Measurements from ENCODE around the gene CLCA1.

The CLCA1 gene, protein sequence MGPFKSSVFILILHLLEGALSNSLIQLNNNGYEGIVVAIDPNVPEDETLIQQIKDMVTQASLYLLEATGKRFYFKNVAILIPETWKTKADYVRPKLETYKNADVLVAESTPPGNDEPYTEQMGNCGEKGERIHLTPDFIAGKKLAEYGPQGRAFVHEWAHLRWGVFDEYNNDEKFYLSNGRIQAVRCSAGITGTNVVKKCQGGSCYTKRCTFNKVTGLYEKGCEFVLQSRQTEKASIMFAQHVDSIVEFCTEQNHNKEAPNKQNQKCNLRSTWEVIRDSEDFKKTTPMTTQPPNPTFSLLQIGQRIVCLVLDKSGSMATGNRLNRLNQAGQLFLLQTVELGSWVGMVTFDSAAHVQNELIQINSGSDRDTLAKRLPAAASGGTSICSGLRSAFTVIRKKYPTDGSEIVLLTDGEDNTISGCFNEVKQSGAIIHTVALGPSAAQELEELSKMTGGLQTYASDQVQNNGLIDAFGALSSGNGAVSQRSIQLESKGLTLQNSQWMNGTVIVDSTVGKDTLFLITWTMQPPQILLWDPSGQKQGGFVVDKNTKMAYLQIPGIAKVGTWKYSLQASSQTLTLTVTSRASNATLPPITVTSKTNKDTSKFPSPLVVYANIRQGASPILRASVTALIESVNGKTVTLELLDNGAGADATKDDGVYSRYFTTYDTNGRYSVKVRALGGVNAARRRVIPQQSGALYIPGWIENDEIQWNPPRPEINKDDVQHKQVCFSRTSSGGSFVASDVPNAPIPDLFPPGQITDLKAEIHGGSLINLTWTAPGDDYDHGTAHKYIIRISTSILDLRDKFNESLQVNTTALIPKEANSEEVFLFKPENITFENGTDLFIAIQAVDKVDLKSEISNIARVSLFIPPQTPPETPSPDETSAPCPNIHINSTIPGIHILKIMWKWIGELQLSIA

DNA sequence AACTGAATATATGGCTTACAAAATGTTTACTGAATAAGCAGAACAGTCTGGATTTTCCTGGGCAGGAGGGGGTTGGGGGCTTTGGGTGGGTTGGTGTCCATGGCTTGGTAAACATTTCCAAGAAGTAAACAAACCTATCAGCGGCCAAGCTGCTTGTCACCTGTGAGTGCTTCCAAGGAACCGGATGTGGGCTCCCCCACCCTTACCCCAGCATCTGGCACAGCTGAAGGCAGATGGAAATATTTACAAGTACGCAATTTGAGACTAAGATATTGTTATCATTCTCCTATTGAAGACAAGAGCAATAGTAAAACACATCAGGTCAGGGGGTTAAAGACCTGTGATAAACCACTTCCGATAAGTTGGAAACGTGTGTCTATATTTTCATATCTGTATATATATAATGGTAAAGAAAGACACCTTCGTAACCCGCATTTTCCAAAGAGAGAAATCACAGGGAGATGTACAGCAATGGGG, at the start of gene CLCA1:
Gene CLCA1, plus strand, starts transcription at position 427 of the 477 bp plus-strand sequence. Its CDS starts 45 bp downstream, at position 472.
- DNase-seq = no peak

DNA sequence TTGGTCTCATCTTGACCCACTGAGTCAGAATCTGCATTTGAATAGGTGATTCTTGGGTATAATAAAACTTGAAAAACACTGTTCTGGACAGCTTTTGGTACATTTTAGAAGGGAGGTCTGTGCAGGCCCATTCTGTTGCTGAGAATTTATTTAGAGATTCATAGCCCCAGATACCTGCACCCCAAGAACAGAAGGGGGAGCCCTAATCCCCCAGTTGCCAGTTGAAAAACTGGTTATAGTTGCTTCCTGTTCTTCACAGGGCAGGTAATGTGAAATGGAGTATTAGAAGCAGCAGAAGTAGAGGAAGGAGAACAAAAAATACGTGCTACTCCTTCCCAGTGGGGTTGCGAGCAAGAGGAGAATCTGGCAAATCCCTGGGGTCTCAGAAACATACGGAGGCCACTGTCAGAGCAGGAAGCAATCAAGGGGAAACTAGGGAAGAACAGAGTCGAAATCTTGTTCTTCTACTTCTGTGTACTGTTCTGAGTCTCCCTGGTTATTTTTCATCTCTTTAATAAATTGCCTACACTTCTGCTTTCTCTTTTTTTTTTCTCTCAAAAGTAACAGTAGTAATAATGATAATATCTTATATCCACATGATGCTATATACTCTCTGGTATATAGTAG, 49.3 kb upstream of the CLCA1 start:
- peak; percentile 45 for DNase-seq

DNA sequence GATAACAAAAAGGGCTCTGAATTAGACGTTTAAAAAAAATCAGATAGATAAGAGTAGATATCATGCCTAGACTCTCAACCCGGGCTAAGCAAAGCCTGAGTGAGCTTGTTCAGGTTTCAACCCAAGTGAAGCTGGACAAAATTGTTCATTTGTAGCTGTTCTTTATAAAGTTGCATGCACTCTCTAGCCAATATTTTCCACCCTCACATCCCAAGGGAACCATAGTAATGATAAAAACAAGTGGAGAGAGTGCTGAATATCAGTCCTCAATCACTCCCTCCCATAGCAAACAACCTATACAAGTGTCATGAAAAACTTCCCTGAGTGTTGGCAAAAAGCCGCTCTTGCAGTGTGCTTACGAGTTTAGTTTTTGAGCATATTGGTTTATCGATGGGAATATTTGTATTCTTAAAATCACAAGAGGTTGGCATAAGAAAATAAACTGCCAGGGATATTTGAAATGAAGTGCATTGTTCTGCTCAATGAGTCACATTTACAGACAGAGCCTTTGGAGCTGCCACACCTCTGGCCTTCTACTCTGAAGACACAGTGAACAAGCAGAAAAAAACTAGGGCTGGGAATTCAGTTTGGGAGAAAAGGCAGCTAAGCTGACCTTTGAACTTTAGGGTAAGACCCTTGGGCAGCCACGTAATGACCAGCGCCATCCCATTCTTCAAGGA, 47.0 kb upstream of the CLCA1 start:
- no peak for DNase-seq

DNA sequence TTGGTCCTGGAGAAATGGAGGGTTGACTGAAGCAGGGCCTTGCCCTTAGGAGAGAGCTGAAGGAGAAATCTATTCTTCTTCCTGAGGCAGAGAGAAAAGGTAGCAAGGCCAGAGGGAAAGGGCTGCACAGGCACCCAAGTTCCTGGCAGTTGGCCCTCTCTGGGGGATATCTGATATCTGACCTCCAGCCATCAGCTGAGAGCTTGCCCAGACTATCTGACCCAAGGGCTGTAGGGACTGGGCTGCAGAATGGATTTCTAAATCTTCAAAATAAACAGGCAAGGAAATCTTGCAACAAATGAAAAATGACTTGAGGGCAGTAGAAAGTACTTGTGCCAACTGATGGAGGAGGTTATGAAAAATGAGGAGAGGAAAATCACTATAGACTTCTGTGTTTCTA, 45.3 kb upstream of the CLCA1 start:
- DNase-seq = no peak

DNA sequence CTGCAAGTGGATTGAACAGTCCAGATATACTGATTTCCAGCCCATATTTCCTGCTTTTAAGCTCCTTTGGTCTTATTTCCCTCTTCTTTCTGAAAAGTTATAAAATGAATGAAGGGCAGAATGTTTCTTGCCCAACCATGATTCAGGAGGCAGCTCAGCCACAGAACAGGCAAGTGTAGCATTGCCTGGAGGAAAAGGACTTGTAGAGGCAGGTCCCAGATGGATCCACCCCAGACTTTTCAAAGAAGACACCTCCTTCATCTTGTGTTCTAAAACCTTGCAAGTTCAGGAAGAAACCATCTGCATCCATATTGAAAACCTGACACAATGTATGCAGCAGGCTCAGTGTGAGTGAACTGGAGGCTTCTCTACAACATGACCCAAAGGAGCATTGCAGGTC, 44.9 kb upstream of the CLCA1 start, which contains the start of gene CLCA2:
Gene CLCA2, plus strand, starts transcription at position 299 of the 400 bp plus-strand sequence. Its CDS starts 77 bp downstream, at position 376.
- no peak for DNase-seq

DNA sequence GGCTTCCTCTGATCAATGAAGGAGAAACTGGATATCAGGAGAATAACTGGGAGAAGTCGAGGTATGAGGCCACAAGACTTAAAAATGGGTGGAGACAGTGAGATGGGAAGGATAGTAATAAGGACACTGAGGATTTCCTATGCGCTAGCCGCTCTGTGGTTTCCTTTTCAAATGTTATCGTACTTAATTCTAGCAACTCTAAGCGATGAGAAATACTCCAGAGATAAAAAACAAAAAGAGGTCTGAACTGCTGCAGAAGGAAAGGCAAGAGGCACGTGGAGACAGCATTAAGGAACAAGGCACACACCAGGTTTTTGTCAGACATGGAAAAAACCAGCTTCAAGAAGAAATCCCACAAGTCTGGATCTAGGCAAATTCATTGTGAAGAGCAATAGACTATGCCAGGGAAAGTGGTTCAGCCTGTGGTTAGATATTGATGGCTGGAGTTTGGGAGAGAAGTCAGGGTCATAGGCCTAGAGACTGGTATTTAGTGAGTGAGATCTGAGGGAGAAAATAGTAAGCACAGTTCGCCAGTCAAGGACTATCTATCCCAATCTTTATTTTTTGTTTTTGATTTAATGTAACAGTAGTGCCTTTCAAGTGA, 39.5 kb upstream of the CLCA1 start:
- DNase-seq = no peak

DNA sequence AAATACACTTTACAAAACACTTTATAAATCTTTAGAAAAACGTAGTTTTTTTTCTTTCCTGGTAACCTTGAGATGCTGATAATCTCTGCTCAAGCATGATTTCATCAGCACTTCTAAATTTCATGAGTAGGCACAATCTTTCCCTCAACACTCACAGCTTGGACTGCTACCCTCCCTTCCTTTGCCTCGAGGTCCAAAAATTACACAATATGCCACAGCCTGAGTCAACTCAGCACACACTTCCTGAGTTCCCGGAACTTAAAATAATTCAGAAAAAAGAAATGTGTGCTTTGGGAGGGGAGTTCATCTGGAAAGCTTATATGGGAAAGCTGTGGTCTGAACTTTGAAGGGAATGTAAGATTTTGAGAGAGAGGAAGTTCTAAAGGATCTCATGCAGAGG, 38.9 kb upstream of the CLCA1 start:
- peak; percentile 46 for DNase-seq

DNA sequence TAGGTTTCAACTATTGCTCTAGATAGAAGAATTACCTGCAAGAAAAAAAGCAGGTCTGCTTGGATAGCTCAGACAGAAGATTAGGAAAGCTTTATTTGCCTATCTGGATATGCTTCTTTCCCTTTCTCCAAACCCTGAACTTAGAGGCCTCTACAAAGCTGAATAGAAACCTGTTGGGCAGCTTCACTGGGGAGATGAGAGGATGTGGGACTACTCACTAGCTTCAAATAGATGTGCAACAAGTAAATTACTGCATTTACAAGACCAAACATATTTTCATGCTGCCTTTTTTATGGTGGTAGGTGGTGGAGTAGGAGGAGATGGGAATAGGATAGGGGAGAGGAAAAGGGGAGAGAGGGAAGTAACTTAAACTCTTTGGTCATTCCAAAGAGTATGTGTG, 38.4 kb upstream of the CLCA1 start:
- DNase-seq = no peak

DNA sequence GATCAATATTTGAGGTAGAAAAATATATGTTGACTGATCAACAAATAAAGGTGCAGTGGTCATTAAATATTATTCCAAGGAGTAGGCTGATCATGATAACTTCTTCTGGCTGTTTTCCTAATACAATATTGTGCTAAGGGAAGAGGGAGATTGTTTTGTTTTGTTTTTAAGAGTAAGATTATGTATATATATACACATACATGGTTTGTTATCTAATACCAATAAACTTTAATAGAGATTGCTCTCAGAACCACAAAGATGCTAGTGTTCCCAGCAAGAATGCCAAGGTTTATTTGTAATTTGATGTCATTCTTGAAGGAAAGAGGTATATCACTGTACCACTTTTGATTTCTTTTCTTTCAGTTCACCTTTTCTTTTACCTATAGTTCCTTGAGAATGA, 34.7 kb upstream of the CLCA1 start:
- no peak for DNase-seq

DNA sequence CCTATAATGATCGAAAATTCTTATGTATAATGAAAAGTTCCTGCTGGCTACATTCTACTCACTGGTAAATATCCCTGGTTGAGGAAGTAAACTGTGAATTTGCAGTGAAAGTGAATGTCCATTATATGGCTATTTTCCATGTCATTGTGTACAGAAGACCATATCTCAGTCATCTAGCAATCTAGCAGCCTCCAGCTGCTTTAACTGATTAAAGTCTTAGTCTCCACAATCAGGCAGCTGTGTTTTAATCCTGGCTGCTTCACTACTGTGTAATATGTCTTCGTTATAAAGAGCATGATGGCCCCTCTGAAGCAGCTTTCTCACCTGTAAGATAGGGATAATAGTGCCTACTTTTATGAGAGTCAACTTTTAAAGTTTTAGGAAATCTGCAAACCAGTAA, 33.4 kb upstream of the CLCA1 start:
- no peak for DNase-seq

DNA sequence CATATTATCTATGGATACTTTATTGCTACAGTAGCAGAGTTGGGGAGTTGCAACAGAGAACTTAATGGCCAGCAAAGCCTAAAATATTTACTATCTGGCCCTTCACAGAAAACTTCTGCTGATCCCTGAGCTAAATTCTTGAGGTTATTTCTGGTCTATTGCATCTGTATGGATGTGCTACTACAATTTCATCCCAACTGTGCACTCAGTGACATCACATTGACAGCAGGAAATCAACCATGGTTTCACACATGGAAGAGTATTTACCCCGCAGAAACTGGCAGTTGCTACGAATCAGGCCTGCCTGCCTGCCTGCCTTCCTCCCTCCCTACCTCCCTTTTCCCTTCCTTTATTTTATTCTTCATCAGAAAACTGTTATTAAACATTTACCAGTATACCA, 32.7 kb upstream of the CLCA1 start:
- no peak for DNase-seq

DNA sequence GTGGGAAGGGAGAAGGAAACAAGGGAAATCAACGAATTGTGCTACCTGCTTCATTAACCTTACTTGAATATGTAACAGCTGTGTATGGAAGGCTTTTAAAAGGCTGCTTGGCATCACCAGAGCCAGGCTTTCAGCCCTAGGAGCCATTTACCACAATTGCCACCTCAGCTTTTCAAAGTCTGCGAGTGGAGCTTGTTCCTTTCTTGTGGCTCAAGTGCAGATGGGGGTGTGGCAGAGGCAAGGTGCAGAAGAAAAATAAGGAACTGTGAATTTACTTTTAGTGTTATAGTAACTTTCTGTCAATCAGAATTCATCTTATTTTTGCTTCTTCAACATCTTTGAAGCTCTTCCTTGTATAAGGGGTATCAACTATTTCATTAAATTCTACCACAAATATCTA, 27.1 kb upstream of the CLCA1 start:
- peak; percentile 7 for DNase-seq

DNA sequence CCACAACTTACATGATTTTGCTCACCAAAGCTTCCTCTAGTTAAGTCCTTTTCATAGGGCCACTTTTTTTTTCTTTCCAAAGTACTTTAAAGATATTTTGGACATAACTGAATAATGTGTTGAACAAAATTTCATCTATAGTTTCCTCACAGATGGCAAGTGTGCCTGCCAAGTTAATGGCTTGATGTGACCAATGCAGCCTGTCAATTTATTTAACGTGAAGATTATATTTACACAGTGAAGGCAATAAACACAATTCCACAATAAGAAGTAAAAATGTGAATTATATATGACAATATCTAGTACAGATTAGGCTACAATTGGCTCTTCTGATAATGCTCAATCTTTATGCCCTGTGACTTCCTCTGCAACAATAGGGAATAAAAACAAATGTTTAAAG, 26.7 kb upstream of the CLCA1 start:
- no peak for DNase-seq

DNA sequence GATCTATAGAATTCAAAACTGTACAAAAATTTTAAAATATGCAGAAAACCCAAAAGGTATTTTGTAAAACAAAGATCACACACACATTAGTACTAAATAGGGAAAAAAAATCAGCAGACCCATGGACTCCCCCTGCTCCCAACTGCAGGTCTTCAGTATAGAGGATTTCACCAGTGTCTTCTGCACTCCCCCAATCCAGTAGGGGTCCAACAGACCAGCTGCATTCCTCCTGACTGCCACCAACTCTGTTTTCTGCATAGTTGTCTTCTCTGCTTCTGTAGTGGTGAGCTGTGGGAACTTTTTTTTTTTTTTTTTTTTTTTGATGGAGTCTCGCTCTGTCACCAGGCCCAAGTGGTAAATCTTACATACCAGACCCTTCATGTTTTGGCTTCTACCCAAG, 22.8 kb upstream of the CLCA1 start:
- DNase-seq = no peak

DNA sequence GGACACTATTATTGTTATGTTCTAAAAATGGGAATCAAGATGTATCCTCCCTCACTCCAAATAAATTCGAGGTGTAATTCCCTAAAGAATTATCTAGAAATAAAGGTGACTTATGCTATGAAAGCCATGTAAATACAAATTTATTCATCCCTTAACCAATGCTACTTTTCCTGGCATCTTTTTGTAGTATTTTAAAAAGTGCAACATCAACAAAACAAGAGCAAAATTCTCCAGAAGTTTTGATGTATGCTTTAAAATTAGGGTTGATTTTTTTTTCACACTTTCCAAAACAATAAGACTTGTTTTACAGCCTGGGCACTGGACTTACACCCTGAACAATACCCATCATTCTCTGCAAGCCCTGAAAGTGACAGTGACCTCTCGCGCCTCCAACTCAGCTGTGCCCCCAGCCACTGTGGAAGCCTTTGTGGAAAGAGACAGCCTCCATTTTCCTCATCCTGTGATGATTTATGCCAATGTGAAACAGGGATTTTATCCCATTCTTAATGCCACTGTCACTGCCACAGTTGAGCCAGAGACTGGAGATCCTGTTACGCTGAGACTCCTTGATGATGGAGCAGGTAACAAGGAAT, 21.4 kb upstream of the CLCA1 start:
- no peak for DNase-seq

DNA sequence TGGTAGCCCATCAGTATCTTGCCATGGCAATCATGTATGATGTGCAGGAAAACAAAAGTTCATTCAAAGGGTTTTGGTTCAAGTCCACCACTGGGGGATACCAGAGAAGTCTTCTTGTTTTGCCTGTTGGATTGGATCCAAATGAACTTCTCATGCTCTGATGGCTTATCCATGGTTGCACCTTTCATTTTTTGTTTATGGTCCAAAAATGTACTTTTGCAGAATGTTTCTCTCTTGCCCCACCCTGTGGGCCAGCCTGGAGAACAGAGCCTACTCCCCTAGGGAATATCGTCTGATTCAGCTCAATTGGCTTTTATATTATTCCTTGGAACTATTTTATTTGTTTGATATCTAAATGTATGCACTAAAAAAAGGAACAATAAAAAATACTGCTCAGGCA, 20.1 kb upstream of the CLCA1 start:
- no peak for DNase-seq

DNA sequence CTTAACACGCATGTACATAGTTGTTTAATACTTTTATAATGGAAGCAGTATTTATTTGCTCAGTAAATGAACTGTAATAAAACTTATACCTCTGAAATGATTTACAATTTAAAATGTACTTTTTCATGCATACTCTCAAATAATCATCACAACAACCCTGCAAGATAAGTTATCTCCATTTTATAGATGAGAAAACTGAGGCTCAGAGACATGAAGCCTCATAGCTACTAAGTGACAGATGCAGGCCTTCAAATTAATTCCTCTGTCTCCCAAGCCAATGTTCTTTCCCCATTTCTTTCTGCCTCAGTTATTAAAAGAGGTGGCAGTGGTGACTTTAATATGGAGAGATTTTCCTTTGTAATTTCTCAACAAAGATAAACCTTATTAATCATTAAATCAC, 19.6 kb upstream of the CLCA1 start:
- no peak for DNase-seq

DNA sequence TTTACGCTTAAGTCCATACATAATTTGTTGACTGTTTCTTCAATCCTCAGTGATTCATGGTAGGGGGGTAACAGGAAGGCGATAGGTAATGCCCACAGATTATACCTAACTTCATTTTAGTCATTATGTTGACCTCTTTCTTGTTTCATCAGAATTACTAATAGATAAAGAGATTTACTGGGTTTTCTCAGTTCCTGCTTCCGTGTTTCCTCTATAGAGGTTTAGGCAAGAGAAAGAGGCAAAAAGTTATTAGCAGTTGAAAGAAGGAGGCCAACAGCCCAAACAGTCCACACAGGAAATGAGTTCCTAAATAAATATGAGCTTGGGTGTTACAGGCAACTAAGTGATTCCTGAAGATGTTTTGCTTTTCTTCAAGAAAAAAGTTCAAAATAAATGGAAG, 17.9 kb upstream of the CLCA1 start:
- no peak for DNase-seq

DNA sequence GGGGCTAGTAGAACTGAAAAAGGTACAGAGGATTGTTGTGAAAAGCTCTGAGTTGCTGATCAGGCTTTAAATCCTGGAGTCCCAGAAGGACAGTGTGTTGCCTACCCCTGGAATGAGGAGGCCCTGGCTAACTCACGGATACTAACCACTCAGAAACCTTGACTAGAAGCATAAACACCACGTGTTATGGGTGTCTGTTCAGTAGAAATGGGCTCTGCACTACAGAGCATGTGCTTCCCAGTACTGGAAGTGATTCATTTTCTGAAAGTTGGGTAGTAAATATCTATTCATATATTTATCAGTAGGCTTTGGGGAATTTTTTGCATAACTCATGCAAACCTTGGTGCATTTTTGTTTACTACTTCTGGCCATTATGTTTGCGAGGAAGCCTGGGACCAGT, 15.1 kb upstream of the CLCA1 start:
- no peak for DNase-seq

DNA sequence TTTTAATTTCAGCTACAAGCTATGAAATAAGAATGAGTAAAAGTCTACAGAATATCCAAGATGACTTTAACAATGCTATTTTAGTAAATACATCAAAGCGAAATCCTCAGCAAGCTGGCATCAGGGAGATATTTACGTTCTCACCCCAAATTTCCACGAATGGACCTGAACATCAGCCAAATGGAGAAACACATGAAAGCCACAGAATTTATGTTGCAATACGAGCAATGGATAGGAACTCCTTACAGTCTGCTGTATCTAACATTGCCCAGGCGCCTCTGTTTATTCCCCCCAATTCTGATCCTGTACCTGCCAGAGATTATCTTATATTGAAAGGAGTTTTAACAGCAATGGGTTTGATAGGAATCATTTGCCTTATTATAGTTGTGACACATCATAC, 13.7 kb upstream of the CLCA1 start:
- DNase-seq = no peak

DNA sequence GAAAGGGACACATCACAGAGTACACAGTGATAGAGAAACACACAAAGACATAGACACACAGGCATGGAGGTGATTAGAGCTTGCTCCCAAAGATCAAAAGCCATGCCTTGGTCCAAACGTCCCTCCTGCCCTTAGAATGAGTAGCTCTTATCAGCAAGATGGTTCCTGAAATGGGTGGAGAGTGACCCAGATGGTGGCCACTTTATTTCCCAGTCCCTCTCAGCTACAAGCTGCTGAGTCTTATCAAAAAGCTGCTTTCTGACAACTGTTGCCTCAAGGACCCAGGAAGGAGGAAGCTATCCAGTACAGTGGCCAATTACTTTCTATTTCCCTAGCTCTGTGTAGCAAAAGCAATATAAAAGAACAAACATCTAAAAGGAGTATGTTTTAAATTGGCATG, 7.7 kb upstream of the CLCA1 start:
- no peak for DNase-seq

DNA sequence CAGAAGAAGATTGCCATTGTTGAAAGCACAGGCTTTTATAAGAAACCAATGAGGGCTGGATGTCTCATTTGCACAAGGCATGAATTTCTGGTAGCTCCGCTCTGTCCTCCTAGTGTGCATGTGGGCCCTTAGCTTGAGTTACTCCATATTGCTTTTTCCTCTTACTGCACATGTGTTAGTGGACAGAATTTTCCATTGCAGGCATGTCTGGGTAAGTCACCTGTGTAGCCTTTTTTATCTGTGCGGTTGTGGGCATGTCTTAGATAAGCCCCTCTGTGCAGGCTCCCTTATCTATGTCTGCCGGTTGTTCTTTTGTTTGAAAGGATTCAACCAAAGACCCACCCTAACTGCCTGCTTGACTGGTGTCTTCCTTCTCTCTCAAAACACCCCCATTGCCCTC, 7.2 kb upstream of the CLCA1 start:
- no peak for DNase-seq
